ENCODE results near the gene TRAPPC2. TPM values are rescaled to one million over a fixed set of nuclear protein-coding genes. Genes with fewer than 3 reads are reported as not detected.
"Not testable (repeated sequence)": the region's sequence is repeated elsewhere in the genome, so short reads cannot be mapped to it uniquely, and the experiment has no call there.

TRAPPC2 gene
- total RNA-seq, 1 donor from 2014 or later: 6.4 TPM

- H3K4me3 ChIP-seq (ENCODE audit: low read depth, low read length): no peak overlapping the region
- DNase-seq (ENCODE audit: low read depth): no peak
- no peak for TF ChIP-seq CTCF (conservative IDR thresholded peaks at IDR 0.05; ENCODE audit: low read depth, low read length)
Observed at GRCh38 chrX:13732246-13733067, 2.0 kb downstream of the TRAPPC2 start.

GRCh38 chrX:13730523-13730922, 3.9 kb downstream of the TRAPPC2 start:
- H3K4me3 ChIP-seq (ENCODE audit: low read depth, low read length); DNase-seq (ENCODE audit: low read depth): not testable (repeated sequence)

GRCh38 chrX:13726583-13726982, 7.8 kb downstream of the TRAPPC2 start:
- not testable (repeated sequence) for DNase-seq (ENCODE audit: low read depth); H3K4me3 ChIP-seq (ENCODE audit: low read depth, low read length)

- DNase-seq (ENCODE audit: low read depth); H3K4me3 ChIP-seq (ENCODE audit: low read depth, low read length): not testable (repeated sequence)
Observed at GRCh38 chrX:13724878-13725277, 9.5 kb downstream of the TRAPPC2 start.

- no peak for DNase-seq (ENCODE audit: low read depth)
- H3K4me3 ChIP-seq (ENCODE audit: low read depth, low read length): no peak overlapping the region
- TF ChIP-seq CTCF (conservative IDR thresholded peaks at IDR 0.05; ENCODE audit: low read depth, low read length): no peak
Observed at GRCh38 chrX:13721819-13722519, 12.5 kb downstream of the TRAPPC2 start.

- DNase-seq (ENCODE audit: low read depth): no peak
- no peak for TF ChIP-seq CTCF (conservative IDR thresholded peaks at IDR 0.05; ENCODE audit: low read depth, low read length)
- H3K4me3 ChIP-seq (ENCODE audit: low read depth, low read length): no peak overlapping the region
Observed at GRCh38 chrX:13721371-13721770, 13.0 kb downstream of the TRAPPC2 start.

- no peak for TF ChIP-seq CTCF (conservative IDR thresholded peaks at IDR 0.05; ENCODE audit: low read depth, low read length)
- no peak overlapping the region for H3K4me3 ChIP-seq (ENCODE audit: low read depth, low read length)
- no peak for DNase-seq (ENCODE audit: low read depth)
Observed at GRCh38 chrX:13719192-13719856, 15.1 kb downstream of the TRAPPC2 start.

- no peak for DNase-seq (ENCODE audit: low read depth)
- no peak overlapping the region for H3K4me3 ChIP-seq (ENCODE audit: low read depth, low read length)
- no peak for TF ChIP-seq CTCF (conservative IDR thresholded peaks at IDR 0.05; ENCODE audit: low read depth, low read length)
Observed at GRCh38 chrX:13717700-13718472, 16.5 kb downstream of the TRAPPC2 start.
